HG02798 (cell line): ENCODE results near the gene FCAR.
"Not testable (repeated sequence)": the region's sequence is repeated elsewhere in the genome, so short reads cannot be mapped to it uniquely, and the experiment has no call there.

ENCODE experiments used
- ATAC-seq: cut with Tn5 transposase; IDR thresholded peaks from one replicate; pipeline ENCODE4 v1.9.1; 2021; ENCODE audit warnings: mild to moderate bottlenecking; ENCODE audit not compliant: unreplicated experiment, poor library complexity

FCAR gene

GRCh38 chr19:54873990-54874389, at the start of gene FCAR:
FCAR (plus strand) TSS chr19:54874235; CDS start chr19:54874290, 55 bp downstream.
- no peak for ATAC-seq

DNA sequence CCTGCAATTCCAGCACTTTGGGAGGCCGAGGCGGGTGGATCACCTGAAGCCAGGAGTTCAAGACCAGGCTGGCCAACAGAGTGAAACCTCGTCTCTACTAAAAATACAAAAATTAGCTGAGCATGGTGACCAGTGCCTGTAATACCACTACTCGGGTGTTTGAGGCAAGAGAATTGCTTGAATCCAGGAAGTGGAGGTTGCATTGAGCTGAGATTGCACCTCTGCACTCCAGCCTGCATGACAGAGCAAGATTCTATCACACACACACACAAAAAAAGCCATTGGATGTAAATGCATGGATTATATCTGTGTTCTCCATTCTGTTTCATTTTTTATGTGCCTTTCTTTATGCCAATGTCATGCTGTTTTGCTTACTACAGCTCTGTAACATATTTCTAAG, 49.6 kb upstream of the FCAR start:
- not testable (repeated sequence) for ATAC-seq

- not testable (repeated sequence) for ATAC-seq
These were observed 48.7 kb upstream of the FCAR start for GRCh38 chr19:54825326-54825725.

GRCh38 chr19:54828064-54828463, 46.0 kb upstream of the FCAR start:
- not testable (repeated sequence) for ATAC-seq

GRCh38 chr19:54832496-54832895, 41.5 kb upstream of the FCAR start, which contains the start of gene KIR2DS4:
KIR2DS4 (plus strand) TSS chr19:54832676.
- not testable (repeated sequence) for ATAC-seq

DNA sequence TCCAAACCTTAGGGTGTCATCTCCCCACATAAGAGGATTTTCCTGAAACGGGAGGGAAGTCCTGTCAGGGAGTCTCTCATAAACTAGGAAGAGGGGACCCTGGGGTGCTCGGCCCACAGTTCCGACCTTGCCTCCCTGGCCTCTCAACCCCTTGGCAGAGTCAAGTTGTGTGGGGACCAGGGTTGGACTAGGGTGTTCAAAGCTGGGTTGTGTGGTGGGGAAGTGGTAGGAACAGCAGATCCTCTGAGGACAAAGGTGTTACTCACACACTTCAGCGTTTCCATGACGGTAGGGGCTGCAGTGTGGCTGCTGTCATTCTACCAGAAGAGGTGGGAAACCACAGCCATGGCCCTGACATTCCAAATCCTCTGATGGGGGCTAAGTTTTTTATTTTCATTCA, 38.9 kb upstream of the FCAR start:
- ATAC-seq, result not testable (repeated sequence)

DNA sequence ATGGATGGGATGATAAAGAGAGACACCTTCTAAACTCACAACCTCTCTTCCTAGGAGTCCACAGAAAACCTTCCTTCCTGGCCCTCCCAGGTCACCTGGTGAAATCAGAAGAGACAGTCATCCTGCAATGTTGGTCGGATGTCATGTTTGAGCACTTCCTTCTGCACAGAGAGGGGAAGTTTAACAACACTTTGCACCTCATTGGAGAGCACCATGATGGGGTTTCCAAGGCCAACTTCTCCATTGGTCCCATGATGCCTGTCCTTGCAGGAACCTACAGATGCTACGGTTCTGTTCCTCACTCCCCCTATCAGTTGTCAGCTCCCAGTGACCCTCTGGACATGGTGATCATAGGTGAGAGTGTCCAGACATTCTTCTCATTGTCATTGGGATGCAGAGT, 36.5 kb upstream of the FCAR start:
- not testable (repeated sequence) for ATAC-seq

DNA sequence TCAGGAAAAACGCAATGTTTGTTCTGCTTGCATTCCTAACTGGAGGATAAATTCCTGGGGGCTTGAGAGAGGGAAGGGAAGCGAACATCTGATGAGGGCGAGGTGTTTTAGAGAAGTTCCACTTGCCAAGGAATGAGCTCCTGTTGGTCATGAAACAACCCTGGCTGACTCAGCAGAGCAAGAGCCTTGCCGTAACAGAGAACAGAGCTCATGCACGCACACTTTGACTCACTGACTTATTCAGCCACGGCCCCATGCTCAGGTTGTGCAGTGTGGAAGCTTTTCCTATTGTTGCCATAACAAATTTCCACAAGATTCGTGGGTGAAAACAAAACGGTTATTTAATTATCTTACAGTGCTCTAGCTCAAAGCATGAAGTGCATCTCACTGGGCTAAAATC, 30.9 kb upstream of the FCAR start:
- not testable (repeated sequence) for ATAC-seq

DNA sequence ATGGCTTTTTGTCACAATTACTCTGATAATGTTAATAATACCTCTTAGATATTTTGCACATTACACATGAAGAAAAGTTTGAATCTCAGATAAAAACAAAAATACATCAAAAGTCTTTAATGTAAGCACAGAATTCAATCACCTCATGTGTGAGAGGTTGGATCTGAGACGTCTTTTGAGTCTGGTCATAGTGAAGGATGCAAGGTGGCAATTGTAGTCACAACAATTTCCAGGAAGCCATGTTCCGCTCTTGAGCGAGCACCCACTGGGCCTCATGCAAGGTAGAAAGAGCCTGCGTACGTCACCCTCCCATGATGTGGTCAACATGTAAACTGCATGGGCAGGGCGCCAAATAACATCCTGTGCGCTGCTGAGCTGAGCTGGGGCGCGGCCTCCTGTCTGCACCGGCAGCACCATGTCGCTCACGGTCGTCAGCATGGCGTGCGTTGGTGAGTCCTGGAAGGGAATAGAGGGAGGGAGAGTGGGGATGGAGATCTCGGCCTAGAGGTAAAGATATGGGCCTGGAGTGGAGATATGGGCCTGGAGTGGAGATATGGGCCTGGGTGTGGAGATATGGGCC, 23.9 kb upstream of the FCAR start, which contains the start of gene KIR3DL2:
Gene KIR3DL2, plus strand, starts transcription at position 383 of the 580 bp plus-strand sequence. Its CDS starts 33 bp downstream, at position 416.
- not testable (repeated sequence) for ATAC-seq

DNA sequence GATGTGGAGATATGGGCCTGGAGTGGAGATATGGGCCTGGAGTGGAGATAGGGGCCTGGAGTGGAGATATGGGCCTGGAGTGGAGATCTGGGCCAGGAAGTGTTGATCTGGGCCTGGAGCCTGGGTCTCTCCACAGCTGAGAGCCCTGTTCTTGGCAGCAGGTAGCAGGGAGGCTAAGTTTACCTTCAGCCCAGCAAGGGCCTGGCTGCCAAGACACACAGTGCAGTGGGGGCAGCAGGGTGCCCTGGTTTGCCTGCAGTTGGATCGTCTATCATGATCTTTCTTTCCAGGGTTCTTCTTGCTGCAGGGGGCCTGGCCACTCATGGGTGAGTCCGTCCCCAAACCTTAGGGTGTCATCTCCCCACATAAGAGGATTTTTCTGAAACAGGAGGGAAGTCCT, 23.1 kb upstream of the FCAR start:
- ATAC-seq, result no peak

DNA sequence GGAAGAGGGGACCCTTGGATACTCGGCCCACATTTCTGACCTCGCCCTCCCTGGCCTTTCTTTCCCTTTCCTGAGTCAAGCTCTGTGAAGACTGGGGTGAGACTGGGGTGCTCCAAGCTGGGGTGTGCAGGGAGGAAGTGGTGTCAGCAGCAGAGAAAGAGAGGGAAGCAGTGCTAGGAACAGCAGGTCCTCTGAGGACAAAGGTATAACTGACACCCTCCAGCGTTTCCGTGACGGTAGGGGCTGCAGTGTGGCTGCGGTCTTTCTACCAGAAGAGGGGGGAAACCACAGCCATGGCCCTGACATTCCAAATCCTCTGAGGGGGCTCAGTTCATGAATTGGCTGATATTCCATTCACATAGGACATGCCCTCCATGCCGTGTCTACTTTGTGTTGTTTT, 22.7 kb upstream of the FCAR start:
- ATAC-seq, result no peak

DNA sequence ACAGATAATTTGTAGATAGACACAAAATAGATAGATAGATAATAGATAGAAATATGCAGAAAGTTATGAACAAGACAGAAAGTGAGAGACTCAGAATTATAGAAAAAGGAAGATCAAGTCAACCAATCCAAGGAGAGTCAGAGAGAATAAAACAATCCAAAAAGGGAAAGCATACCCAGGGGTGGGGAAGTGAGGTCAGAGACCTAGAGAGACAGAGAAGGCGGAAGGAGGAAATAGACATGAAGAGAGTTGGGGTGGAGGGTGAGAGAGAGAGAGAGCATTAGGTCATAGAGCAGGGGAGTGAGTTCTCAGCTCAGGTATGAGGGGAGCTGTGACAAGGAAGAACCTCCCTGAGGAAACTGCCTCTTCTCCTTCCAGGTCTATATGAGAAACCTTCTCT, 18.8 kb upstream of the FCAR start:
- ATAC-seq, result not testable (repeated sequence)

DNA sequence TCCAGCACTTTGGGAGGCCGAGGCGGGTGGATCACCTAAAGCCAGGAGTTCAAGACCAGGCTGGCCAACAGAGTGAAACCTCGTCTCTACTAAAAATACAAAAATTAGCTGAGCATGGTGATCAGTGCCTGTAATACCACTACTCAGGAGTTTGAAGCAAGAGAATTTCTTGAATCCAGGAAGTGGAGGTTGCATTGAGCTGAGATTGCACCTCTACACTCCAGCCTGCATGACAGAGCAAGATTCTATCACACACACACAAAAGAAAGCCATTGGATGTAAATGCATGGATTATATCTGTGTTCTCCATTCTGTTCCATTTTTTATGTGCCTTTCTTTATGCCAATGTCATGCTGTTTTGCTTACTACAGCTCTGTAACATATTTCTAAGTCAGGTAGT, 15.6 kb upstream of the FCAR start:
- ATAC-seq, result not testable (repeated sequence)

GRCh38 chr19:54859421-54859820, 14.6 kb upstream of the FCAR start:
- not testable (repeated sequence) for ATAC-seq

- ATAC-seq, result not testable (repeated sequence)
These were observed 10.6 kb upstream of the FCAR start for GRCh38 chr19:54863459-54863858.

DNA sequence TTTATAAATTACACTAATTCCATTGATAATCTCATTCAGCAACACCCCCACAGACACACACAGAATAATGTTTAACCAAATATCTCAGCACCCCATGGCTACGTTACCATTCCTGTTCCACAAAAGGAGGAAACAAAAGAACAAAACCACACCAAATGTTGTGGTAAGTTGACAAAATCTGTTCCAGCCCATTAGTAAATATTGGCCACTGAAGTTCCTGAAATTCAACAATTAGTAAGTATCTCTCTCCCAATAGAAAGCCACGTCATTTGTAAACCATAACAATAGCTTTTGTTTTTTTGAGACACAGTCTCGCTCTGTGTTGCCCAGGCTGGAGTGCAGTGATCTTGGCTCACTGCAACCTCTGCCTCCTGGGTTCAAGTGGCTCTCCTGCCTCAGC, 2.3 kb upstream of the FCAR start:
- no peak for ATAC-seq

DNA sequence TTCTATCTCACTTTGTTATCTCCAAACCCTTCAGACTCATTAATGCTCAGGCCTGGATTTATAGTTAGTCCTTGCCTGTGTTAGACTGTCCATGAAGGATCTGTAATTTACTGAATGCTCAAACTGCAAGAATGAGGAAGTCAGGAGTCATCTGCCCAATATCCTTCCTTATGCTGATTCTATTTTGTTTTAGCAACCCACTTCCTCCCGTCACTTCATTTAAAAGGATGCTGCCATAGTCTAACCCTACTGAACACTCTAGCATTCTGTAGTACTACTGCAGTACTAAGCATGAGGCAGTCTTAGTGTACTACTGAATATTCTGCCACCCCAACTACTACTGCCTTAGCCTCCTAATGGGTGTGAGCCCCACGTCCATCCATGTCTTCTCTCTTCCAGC, 1.5 kb downstream of the FCAR start:
- ATAC-seq, result no peak

DNA sequence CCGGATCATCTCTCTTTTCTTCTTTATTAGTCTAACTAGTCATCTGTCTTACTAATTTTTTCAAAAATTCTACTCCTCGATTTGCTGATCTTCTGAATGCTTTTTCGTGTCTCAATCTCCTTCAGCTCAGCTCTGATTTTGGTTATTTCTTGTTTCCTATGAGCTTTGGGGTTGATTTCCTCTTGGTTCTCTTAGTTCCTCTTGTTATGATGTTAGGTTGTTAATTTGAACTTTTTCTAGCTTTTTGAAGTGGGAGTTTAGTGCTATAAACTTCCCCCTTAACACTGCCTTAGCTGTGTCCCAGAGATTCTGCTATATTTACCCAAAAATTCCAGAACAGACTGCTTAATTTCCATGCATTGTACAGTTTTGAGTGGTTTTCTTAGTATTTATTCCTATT, 3.4 kb downstream of the FCAR start:
- no peak for ATAC-seq

- ATAC-seq, result no peak
These were observed 7.8 kb downstream of the FCAR start for GRCh38 chr19:54881884-54882283.

DNA sequence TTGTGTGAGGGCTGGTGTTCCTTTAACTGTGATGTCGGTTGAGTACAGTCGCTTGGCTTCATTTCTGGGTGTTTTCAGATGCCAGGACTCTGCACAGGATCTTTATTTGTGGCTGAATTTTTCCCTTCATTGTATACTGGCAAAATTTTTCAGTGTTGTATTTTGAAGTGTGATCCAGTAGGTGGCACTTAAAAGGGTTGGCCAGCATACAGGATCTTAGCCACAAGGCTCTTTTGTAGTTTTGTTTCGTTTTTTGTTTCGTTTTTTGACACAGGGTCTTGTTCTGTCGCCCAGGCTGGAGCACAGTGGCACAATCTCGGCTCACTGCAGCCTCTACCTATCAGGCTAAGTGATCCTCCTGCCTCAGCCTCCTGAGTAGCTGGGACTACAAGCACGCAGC, 8.7 kb downstream of the FCAR start:
- no peak for ATAC-seq

DNA sequence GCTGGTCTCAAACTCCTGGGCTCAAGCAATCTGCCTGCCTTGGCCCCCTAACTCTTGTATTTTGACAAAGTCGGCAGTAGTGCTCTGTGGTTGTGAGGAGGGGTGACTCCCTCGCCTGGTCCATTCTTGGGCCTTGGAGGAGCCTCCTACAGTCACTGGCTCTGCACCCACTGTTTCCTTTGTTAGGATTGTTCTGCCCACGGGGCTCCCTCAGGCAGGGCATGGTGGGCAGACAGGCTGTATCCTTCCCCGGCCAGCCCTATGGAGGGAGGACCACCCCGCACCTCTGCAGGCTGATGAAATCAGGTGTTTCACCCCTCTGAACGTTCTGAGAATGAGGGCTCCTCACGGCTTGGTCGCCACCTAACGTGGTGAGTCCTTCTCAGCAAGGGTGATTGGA, 9.2 kb downstream of the FCAR start:
- no peak for ATAC-seq

DNA sequence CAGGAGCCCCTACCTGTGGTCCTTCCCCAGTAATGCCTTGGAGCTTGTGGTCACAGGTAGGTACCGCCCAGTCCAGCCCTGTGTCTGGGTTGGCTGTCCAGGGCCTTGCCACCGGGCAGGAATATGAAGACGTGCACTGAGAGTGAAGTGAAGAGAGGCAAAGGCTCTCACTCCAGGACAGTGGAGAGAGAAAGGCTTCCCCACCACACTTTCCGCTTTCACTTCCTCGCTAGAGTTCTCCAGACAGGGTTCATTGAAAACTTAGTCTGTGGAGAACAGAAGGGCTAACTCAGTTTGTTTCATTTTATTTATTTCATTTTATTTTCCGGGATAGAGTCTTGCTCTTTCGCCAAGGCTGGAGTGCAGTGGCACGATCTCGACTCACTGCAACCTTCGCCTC, 14.2 kb downstream of the FCAR start:
- ATAC-seq, result no peak
